Astrocyte of the spinal cord (primary cell): ENCODE data around the gene DDX25.

Source experiments
- DNase-seq: peaks from one replicate; pipeline ENCODE4 v3.0.0; 2011; ENCODE audit warnings: low read depth, low spot score
- H3K4me3 ChIP-seq: 2 replicates; pipeline ENCODE4 v1.5.1; 2011; ENCODE audit warnings: low read depth, mild to moderate bottlenecking, low read length, moderate library complexity
- in situ Hi-C: cut with HindIII; loops from 2 replicates; pipeline ENCODE4 v1.10.0; 2017; ENCODE audit warnings: low sequenced_read_pairs
- TF ChIP-seq, protein P1 (sequence below): IDR thresholded peaks from 2 replicates; pipeline ENCODE4 v1.5.1; 2012; ENCODE audit warnings: low read depth, mild to moderate bottlenecking, low read length, inconsistent platforms

The DDX25 gene

DNA sequence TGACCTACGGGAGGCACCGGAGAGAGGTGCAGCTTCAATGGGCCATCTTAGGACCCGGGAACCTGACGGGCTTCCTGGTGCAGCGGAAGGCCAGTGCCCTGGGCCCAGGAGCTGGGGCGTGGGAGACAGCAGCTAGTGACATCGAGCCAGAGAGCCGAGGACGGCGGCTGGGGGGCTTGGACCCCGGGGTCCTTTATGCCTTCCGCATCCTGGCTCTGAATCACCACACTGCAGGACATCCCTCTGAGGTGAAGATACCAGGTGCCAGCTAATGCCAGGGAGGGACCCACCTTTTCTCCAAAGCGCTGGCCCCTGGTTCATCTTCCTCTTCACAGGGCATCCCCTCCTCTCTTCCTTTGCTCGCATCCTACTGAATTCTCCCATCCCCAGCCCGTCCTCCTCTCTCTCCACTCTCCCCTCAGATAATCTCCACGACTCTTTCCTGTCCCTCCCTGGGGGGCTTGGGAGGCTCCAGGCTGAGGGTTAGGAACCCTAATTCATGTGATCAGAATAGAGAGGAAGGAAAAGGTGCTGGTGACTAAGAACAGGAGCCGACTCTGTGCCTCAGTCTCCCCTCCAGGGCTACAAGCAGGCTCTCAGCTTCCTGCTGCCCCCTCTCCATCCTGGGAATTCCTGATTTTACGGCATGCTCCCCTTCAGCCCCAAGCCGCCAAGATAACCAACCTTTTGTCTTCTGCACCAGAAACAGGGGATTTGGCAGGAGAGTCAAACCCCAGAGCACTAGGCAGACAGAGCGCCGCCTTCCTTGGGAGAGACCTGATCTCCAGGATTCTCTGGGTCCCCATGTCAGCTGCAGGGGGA lies 50.0 kb downstream of the DDX25 start:
- in situ Hi-C loops = no loop called here
- TF ChIP-seq, protein P1, sequence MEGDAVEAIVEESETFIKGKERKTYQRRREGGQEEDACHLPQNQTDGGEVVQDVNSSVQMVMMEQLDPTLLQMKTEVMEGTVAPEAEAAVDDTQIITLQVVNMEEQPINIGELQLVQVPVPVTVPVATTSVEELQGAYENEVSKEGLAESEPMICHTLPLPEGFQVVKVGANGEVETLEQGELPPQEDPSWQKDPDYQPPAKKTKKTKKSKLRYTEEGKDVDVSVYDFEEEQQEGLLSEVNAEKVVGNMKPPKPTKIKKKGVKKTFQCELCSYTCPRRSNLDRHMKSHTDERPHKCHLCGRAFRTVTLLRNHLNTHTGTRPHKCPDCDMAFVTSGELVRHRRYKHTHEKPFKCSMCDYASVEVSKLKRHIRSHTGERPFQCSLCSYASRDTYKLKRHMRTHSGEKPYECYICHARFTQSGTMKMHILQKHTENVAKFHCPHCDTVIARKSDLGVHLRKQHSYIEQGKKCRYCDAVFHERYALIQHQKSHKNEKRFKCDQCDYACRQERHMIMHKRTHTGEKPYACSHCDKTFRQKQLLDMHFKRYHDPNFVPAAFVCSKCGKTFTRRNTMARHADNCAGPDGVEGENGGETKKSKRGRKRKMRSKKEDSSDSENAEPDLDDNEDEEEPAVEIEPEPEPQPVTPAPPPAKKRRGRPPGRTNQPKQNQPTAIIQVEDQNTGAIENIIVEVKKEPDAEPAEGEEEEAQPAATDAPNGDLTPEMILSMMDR = no peak
- DNase-seq = no peak
- no peak overlapping the region for H3K4me3 ChIP-seq

DNA sequence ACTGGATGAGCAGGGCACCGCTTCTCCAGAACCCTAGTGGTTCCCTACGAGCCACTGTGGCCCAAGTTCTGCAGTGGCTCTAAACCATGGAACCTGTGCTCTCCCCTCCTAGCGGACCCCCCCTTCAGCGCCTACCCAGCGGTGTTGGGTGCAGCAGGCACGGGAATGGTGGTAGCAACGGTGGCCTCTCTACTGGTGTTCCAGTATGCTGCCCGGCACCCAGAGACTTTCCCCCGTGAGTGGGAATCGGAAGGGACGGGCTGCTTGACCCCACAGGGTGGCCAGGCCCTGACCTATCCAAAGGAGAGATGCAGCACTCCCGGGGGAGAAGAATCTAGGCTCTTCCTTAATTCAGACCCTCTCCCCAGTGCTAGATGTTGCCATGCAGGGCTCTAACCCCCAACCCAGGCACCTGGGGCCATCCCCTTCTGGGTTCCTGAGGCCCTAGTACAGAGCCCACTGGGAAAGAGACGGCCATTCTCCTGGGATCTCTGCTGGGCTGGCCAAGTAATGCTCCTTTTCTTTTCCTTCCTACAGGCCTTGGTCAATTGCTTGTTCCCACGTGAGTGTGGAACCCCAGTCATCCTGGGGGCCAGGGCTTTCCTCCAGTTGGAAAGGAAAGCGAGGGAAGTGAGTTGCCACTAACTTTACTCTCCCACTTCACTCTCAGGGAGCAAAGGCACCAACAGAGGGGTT lies 50.8 kb downstream of the DDX25 start:
- H3K4me3 ChIP-seq = no peak overlapping the region
- no peak for DNase-seq
- TF ChIP-seq, protein P1 = no peak
- in situ Hi-C loops = no loop called here

DNA sequence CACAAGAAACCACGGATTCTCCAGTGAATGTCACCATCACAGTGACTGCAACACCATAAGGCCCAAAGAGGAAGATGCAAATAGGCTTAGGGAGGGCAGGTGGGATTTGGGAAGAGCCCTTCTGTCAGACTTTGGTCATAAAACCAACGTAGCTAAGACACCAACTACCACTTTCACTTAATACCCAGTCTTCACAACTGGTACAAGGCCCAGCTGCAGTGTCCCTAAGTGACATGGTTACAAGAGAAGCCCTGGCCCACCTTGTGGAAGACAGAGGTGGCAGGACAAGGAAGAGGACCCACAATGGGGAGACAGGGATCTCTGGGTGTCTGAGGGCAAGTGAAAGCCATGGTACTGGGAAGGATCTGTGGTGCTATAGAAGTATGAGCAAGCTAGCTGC lies 51.5 kb downstream of the DDX25 start:
- TF ChIP-seq, protein P1 = no peak
- DNase-seq = no peak
- in situ Hi-C loops = no loop called here
- H3K4me3 ChIP-seq = no peak overlapping the region

DNA sequence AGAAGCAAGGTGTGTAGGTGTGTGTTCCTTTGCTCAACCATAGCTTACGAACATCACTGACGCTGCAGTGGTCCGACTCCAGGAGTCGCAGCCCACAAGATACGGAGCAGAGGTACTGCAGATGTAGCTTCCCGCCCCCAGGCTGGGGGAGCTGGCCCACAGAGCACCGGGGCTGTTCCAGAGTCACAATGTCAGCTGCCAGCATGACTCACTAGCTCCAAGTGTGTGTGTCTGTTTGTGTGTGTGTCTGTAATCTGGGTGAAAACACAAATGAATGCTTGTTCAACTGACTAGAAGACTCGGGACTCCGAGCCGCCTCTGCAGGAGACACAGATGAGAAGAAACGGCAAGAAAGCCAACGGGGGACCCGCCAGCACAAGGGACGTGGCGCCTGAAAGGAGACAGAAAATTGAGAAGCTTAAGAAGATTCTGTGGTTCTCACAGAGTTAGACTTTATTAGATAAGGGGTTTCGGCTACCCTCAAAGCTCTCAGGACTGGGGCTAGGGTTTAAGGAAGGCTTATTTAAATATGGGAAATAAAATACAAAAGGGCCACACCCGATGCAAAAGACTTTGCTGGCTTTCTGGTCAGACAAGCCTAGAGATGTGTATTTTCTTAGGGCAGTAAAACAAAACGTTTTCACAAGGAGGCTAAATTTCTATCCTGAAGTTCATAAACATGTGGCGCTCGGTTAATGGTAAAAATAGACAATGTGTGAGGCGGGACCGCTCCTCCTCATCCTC lies 52.3 kb downstream of the DDX25 start:
- in situ Hi-C loops = no loop called here
- TF ChIP-seq, protein P1 = no peak
- H3K4me3 ChIP-seq = no peak overlapping the region
- no peak for DNase-seq

DNA sequence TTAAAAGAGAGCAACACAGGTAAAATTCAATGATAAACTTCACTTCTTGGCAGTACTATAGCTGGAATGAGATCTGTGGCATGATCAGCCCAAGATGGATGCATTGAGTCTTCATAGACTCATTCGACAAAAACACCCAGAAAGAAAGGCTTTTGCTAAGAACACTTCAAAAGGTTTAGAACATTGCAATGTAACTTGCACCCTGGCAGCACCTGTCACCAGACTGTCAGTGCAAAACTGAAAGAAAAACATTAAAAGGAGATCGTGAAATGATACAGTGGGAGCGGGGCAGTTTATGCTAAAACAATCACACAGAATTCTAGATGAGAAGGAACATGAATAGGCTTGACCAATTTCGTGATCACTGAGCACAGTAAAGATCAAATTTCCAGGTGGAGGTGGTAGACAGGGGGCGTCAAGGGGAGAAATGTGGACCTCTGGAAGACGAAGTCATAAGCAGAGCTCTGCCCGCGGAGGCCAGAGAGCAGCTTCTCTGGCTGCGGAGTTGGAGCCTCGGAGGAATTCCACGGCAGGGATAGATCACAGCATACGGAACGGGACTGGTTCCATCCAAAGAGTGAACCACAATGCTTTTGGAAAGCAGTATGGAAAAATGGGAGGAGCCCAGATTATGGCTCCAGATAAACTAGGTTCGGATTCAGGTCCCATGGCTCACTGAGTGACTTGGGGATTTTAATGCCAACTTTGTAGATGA lies 53.5 kb downstream of the DDX25 start:
- H3K4me3 ChIP-seq = no peak overlapping the region
- in situ Hi-C loops = no loop called here
- TF ChIP-seq, protein P1 = no peak
- no peak for DNase-seq

DNA sequence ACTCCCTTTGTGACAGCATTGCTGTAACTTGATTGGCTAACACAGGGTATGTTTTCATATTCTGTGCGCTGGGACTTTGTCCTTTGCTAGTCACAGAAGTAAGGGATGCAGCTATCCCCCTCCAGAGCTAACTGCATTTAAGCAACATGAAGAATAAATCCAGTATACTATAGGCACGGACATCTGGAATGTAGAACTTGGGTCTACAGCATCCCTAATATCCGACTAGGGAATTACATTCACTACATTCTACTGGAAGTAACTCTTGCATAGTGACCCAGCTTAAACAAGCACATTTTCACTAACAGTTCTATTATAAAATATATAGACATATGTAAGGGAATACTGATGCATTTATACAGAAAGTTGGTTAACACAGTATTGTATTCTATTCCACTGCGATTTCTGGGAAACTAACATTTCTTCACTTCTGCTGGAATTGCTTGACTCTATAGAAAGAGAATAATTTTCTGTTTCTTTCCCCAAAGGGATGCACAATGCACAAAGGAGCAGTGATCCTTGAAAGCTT lies 54.6 kb downstream of the DDX25 start:
- DNase-seq = no peak
- in situ Hi-C loops = no loop called here

More for the DNA sequence above, 54.6 kb downstream of the DDX25 start:
- no peak overlapping the region for H3K4me3 ChIP-seq
- TF ChIP-seq, protein P1 = no peak
